Fibroblast of lung (primary cell): ENCODE results near the gene KCNK2.

Experiments used
- EZH2 ChIP-seq: IDR thresholded peaks from 2 replicates; pipeline ENCODE4 v1.5.1; 2012; ENCODE audit warnings: low read length, control low read depth, mild to moderate bottlenecking; ENCODE audit errors: missing control alignments
- TF ChIP-seq, protein P1 (sequence below), 2 donors: IDR thresholded peaks in 1 of 2; conservative IDR thresholded peaks in 1 of 2; 1 replicate in 1 of 2; 2 replicates in 1 of 2; pipeline ENCODE4 v1.5.1; 2011 to 2012; ENCODE audit warnings: low read length in 2 of 2, control low read depth in 1 of 2, inconsistent platforms in 1 of 2, low read depth in 1 of 2, mild to moderate bottlenecking in 1 of 2

GRCh38 chr1:215285013-215285800 is 202.7 kb downstream of the KCNK2 start:
- TF ChIP-seq, protein P1, sequence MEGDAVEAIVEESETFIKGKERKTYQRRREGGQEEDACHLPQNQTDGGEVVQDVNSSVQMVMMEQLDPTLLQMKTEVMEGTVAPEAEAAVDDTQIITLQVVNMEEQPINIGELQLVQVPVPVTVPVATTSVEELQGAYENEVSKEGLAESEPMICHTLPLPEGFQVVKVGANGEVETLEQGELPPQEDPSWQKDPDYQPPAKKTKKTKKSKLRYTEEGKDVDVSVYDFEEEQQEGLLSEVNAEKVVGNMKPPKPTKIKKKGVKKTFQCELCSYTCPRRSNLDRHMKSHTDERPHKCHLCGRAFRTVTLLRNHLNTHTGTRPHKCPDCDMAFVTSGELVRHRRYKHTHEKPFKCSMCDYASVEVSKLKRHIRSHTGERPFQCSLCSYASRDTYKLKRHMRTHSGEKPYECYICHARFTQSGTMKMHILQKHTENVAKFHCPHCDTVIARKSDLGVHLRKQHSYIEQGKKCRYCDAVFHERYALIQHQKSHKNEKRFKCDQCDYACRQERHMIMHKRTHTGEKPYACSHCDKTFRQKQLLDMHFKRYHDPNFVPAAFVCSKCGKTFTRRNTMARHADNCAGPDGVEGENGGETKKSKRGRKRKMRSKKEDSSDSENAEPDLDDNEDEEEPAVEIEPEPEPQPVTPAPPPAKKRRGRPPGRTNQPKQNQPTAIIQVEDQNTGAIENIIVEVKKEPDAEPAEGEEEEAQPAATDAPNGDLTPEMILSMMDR (conservative IDR thresholded peaks at IDR 0.05 in 1 of 2, IDR thresholded peaks at IDR 0.05 in 1 of 2; ENCODE audit: low read depth in 1 of 2, low read length in 2 of 2), result no peak
- TF ChIP-seq EZH2, result no peak
